ENCODE measurements around the gene CNGA2. TPM values are rescaled to one million over a fixed set of nuclear protein-coding genes. Genes with fewer than 3 reads are reported as not detected.

Gene CNGA2
- total RNA-seq, 1 experiment from 2014 or later = not detected

- no peak overlapping the region for H3K4me3 ChIP-seq (replicated peaks in 1 of 2; ENCODE audit: low read depth in 1 of 2, low read length in 2 of 2)
- H3K9me3 ChIP-seq (ENCODE audit: control insufficient read depth in 1 of 2, insufficient read depth in 1 of 2, low read depth in 1 of 2, low read length in 2 of 2) = no peaks in the 10 kb centered on the region
- no peak overlapping the region for H3K27ac ChIP-seq (ENCODE audit: low read depth, low read length)
- no TSS peak for BruUV-seq (replicated peaks)
- ChIA-PET POLR2A (no interaction called here), CTCF (no interaction called here), RAD21 (ENCODE audit: low non-redundant PET in 1 of 2, low total read pairs in 2 of 2, uncharacterized antibody in 2 of 2, unreplicated experiment in 2 of 2) (no interaction called here)
- H3K9me2 ChIP-seq (ENCODE audit: insufficient read depth) = no peaks in the 10 kb centered on the region
- no peak overlapping the region for H3K4me2 ChIP-seq (ENCODE audit: low read length)
- DNase-seq (ENCODE audit: low read depth, low spot score) = no peak
- intact Hi-C loops (cut with micrococcal nuclease) = no loop called here
- TF ChIP-seq EZH2phosphoT487 (IDR thresholded peaks at IDR 0.05; ENCODE audit: borderline replicate concordance) (no peak), EGR1 (IDR thresholded peaks at IDR 0.05; ENCODE audit: low read depth) (no peak)
- TF ChIP-seq, protein P1, sequence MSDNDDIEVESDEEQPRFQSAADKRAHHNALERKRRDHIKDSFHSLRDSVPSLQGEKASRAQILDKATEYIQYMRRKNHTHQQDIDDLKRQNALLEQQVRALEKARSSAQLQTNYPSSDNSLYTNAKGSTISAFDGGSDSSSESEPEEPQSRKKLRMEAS (IDR thresholded peaks at IDR 0.05) = no peak
- H3K4me1 ChIP-seq (ENCODE audit: control insufficient read depth in 1 of 2, insufficient read depth in 2 of 2, low read length in 2 of 2) = no peaks in the 10 kb centered on the region
- H3K36me3 ChIP-seq (ENCODE audit: control insufficient read depth in 1 of 2, insufficient read depth in 2 of 2, low read length in 2 of 2) = no peaks in the 10 kb centered on the region
- H3K27me3 ChIP-seq (ENCODE audit: insufficient read depth, low read length) = 0 out of 2 replicates have a peak, but pooled peaks cover 14% of the 10 kb centered on the region
- no peak for ATAC-seq
- no peaks in the 10 kb centered on the region for H4K20me1 ChIP-seq (ENCODE audit: insufficient read depth)
- H3K79me2 ChIP-seq (ENCODE audit: insufficient read depth, low read length) = no peaks in the 10 kb centered on the region
- H3K9ac ChIP-seq (ENCODE audit: low read length) = no peak overlapping the region
- no peak overlapping the region for H2AFZ ChIP-seq (ENCODE audit: low read depth, low read length, poor library complexity, severe bottlenecking)
Observed at GRCh38 chrX:151737494-151737893, 2.9 kb downstream of the CNGA2 start.

- H3K79me2 ChIP-seq (ENCODE audit: insufficient read depth, low read length) = no peaks in the 10 kb centered on the region
- H3K9ac ChIP-seq (ENCODE audit: low read length) = no peak overlapping the region
- no peak overlapping the region for H2AFZ ChIP-seq (ENCODE audit: low read depth, low read length, poor library complexity, severe bottlenecking)
- RAD21 ChIA-PET (ENCODE audit: low non-redundant PET in 1 of 2, low total read pairs in 2 of 2, uncharacterized antibody in 2 of 2, unreplicated experiment in 2 of 2) = no interaction called here
- BruUV-seq (replicated peaks) = no TSS peak
- no peak overlapping the region for H3K4me3 ChIP-seq (replicated peaks in 1 of 2; ENCODE audit: low read depth in 1 of 2, low read length in 2 of 2)
- CTCF ChIA-PET = no interaction called here
- POLR2A ChIA-PET = no interaction called here
- intact Hi-C loops (cut with micrococcal nuclease) = no loop called here
- no peaks in the 10 kb centered on the region for H3K9me3 ChIP-seq (ENCODE audit: control insufficient read depth in 1 of 2, insufficient read depth in 1 of 2, low read depth in 1 of 2, low read length in 2 of 2)
- DNase-seq (ENCODE audit: low read depth, low spot score) = no peak
- H3K27me3 ChIP-seq (ENCODE audit: insufficient read depth, low read length) = 0 out of 2 replicates have a peak, but pooled peaks cover 9% of the 10 kb centered on the region
- H3K36me3 ChIP-seq (ENCODE audit: control insufficient read depth in 1 of 2, insufficient read depth in 2 of 2, low read length in 2 of 2) = no peaks in the 10 kb centered on the region
- H3K4me1 ChIP-seq (ENCODE audit: control insufficient read depth in 1 of 2, insufficient read depth in 2 of 2, low read length in 2 of 2) = no peaks in the 10 kb centered on the region
- no peaks in the 10 kb centered on the region for H4K20me1 ChIP-seq (ENCODE audit: insufficient read depth)
- TF ChIP-seq ZFX (IDR thresholded peaks at IDR 0.05) (no peak), TCF7L2 (IDR thresholded peaks at IDR 0.05; ENCODE audit: borderline replicate concordance, extremely low read depth, insufficient read depth, insufficient read length) (no peak), RAD21 (IDR thresholded peaks at IDR 0.05; ENCODE audit: low read depth) (no peak), CBX3 (IDR thresholded peaks at IDR 0.05; ENCODE audit: low read depth) (no peak), EZH2 (IDR thresholded peaks at IDR 0.05) (no peak), ZNF274 (IDR thresholded peaks at IDR 0.05; ENCODE audit: low read depth, low read length) (no peak), CEBPB (IDR thresholded peaks at IDR 0.05; ENCODE audit: low read depth) (no peak)
- TF ChIP-seq, protein P2, sequence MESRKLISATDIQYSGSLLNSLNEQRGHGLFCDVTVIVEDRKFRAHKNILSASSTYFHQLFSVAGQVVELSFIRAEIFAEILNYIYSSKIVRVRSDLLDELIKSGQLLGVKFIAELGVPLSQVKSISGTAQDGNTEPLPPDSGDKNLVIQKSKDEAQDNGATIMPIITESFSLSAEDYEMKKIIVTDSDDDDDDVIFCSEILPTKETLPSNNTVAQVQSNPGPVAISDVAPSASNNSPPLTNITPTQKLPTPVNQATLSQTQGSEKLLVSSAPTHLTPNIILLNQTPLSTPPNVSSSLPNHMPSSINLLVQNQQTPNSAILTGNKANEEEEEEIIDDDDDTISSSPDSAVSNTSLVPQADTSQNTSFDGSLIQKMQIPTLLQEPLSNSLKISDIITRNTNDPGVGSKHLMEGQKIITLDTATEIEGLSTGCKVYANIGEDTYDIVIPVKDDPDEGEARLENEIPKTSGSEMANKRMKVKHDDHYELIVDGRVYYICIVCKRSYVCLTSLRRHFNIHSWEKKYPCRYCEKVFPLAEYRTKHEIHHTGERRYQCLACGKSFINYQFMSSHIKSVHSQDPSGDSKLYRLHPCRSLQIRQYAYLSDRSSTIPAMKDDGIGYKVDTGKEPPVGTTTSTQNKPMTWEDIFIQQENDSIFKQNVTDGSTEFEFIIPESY (IDR thresholded peaks at IDR 0.05; ENCODE audit: extremely low read depth, insufficient replicate concordance, low read length) = no peak
- no peak for ATAC-seq
- no peaks in the 10 kb centered on the region for H3K9me2 ChIP-seq (ENCODE audit: insufficient read depth)
- no peak overlapping the region for H3K27ac ChIP-seq (ENCODE audit: low read depth, low read length)
- no peak overlapping the region for H3K4me2 ChIP-seq (ENCODE audit: low read length)
Observed at GRCh38 chrX:151738751-151739150, 4.2 kb downstream of the CNGA2 start.
